NCI-H2081 (cell line): ENCODE results near the gene RANGAP1.
"Not testable (repeated sequence)": the region's sequence is repeated elsewhere in the genome, so short reads cannot be mapped to it uniquely, and the experiment has no call there.

ENCODE experiments used
- DNase-seq, 2 experiments: peaks; one replicate each; lab custom pipeline; 2025; lab: John Stamatoyannopoulos, UW

RANGAP1 gene

DNA sequence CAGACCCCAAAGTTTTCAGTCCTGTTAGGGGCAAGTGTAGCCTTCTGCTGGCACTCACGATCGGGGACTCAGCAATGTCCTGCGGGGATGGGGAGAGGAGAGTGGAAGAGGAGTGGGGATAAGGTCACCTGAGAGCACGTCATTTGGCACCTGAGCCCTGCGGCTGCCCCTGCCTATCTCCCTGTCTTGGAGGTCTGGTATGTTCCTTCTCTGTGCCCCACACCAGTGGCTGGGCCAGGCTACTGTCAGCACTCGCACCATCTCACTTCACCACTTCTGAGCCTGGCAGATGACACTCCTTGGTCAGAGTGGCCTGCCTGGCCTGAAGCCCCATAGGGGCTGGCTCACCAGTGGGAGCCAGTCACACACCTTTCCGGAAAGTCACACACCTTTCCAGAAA lies 25.1 kb downstream of the RANGAP1 start:
- no peak for DNase-seq

DNA sequence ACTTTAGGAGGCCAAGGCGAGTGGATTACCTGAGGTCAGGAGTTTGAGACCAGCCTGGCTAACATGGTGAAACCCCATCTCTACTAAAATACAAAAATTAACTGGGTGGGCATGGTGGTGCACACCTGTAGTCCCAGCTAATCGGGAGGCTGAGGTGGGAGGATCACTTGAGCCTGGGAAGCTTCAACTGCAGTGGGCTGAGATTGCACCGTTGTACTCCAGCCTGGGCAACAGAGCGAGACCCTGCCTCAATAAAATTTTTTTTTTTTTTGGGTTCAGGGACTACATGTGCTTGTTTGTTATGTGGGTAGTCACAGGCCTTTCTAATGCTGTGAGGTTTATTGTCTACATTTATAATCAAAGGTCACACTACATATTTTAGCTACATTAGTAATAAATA lies 26.2 kb downstream of the RANGAP1 start:
- not testable (repeated sequence) for DNase-seq

DNA sequence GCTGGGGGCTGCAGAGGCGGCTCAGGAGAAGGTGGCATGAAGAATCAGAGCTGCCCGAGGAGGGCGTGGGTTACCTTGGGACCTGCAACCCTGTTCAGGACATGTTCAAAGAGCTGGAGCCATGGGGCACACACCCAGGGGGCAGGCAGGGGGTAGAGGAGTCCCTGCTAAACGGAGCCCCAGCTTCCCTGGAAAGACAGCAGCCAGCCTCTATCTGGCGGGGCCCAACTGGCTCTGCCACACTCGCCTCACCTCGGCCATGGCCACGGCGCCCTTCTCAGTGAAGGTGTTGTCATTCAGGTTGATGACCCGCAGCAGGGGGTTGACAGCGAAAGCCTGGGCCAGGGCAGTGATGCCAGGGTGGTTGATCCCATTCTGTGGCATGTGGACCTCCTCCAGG lies 28.3 kb downstream of the RANGAP1 start:
- DNase-seq = no peak

DNA sequence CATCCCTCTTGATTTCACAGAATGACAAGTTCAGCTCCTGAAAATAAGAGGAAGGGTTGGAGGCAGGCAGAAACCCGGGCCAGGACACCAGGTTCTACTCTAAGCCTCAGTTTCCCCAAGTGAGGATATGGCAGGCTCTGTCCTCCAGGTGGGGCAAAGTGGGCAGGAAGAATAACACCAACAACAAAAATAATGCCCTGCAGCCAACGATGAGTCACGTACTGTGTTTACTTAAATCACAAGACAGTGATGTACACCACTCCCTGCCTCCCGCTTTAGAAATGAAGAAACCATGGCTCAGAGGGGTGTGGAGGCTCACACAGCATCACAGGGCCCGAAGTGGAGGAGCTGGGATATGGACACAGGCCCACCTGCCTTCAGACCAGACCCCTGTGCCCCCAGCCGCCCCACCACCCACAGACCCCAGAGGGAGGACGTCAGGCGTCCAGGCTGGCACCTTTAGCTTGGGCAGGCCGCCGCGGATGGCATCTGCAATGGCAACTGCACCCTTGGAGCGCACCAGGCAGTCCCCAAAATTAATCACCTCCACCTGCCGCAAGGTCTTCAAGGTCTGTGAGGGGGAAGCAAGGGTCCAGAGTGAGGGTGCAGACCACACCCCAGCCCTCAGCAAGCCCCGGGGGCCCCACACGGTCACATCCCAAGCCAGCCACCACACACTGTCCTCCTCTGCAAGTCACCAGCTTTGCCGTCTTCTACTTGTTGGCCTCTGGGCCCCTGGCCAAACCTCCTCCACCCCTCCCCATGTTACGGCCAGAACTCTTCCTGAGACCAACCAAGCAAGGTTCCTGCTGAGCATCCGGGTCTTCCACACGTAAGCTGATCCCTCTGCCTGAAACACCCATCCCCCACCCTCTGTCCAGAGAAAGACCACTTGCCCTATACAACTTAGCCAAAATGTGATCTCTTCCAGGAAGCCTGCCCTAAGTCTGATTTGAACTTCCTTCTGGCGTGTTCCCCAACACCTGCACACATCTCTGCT lies 29.4 kb downstream of the RANGAP1 start:
- no peak for DNase-seq

DNA sequence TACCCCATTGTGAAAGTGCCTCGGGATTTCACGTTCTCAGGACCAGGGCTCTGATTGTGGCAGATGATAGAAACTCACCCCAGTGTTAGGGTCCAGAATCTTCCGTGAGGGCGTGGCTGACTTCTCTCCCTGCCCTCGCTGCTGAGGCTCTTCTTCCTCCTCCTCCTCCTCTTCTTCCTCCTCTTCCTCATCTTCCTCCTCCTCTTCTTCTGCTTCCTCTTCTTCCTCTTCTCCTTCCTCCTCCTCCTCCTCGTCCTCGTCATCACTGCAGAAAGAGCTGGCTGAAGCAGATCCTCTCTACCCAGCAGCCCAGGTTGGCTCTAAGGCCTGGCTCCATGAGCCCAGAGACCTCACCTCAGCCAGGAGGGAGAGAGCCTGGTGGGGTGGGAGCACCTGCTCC lies 31.8 kb downstream of the RANGAP1 start:
- DNase-seq = no peak

DNA sequence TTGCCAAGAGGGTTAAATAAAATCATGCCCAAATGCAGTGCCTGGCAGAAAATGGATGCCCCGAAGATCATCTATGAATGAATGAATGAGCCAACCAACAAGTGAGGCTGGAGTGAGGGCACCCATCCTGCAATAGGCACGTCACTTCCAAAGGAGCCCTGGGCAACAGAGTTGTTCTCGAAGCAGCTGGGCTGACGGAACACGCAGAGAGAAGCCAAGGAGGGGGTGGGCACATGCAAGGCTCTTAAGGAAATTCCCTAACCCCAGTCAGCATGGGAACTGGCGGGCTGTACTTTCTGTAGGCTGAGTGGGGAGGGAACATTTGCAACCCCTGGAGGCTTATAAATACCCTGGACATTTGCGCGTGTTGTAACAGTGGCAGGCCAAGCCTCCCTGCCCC lies 33.6 kb downstream of the RANGAP1 start:
- DNase-seq = no peak

DNA sequence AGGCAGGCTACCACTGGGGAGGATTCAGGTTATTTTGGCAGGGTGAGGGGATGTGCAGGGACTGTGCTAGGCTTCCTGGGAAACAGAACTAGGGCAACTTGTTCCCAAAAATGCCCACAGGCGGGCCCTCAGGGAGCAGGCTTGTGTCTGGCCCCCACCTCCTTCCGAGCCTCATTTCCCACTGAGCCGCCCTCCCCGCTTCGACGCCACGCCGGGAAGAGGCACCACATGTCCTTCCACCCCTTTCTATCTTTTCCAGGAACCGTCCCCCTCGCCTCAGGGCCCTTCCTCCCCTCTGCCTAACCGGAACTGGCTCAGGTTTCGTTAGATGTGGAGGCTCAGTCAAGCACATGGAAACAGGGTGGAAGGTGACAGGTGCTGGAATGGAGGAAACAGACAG lies 35.9 kb downstream of the RANGAP1 start:
- no peak for DNase-seq

DNA sequence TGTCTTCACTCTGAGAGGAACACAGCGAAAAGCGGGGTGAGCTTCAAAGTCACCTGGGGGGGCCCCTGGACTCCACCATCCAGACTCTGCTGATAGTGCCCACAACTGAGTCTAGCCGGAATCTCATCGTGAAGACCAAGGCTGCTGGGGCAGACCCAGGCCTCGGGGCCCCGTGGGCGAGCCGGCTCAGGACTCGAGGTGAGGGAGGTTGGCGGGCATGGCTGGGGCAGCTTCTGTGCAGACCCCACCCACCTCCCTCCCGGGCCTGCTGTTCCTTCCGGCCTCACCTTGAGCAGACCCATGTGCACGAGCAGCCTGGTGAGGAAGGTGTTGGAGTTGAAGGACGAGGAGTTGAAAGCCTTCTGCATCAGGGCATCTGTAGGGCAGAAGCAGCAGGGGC lies 36.5 kb downstream of the RANGAP1 start:
- DNase-seq = no peak

DNA sequence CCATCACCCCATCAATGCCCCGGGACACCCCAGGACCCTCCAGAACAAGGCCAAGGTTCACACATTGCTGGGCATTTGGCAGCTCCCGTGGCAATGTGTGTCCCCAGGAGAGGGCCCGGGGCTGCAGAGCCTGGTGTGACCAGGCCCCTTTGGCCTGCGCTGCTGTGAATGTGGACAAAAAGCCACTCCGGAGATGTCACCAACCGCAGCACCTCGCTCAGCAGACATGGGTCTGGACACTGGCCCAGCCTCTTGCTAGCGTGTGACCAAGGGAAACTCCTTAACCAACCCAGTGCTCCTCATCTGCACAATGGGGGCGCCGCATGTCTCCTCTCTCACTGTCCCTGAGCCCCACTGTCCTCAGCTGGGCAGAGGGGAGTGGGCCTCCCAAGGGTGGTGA lies 37.2 kb downstream of the RANGAP1 start:
- no peak for DNase-seq

DNA sequence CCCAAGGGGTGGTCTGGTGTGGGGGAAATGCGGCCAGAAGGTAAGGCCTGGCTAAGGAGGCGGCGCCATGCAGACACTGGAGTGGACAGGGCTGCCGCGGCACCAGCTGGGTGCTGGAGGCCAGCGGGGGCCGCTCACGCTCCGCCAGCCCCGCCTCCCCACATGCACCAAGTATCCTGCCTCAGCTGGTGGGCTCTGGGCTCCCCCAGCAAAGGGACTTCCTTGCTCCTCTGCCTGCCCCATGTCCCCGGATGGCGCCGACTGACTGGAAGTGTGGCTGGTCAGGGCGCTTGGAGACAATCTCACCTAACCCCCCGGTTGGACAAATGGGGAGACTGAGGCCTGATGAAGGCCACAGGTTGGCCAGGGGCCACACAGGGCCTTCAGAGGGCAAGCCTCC lies 37.7 kb downstream of the RANGAP1 start:
- no peak for DNase-seq

DNA sequence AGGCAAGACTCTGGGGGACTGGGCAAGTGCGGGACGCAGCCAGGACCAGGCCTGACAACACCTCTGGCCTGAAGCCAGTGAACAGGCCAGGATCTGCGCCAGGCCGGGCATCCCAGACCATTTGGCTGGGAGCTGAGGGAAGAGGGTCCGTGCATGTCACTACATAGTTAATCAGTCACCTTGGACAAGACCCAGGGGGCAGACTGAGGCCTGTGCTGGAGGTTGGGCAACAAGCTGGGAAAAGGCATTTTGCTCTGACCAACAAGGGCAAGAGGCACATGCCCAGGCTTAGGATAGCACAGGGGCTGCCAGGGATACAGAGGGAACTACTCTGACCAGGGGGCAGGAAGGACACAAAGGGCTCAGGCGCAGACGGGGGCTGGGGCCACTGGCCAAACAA lies 38.3 kb downstream of the RANGAP1 start:
- no peak for DNase-seq

DNA sequence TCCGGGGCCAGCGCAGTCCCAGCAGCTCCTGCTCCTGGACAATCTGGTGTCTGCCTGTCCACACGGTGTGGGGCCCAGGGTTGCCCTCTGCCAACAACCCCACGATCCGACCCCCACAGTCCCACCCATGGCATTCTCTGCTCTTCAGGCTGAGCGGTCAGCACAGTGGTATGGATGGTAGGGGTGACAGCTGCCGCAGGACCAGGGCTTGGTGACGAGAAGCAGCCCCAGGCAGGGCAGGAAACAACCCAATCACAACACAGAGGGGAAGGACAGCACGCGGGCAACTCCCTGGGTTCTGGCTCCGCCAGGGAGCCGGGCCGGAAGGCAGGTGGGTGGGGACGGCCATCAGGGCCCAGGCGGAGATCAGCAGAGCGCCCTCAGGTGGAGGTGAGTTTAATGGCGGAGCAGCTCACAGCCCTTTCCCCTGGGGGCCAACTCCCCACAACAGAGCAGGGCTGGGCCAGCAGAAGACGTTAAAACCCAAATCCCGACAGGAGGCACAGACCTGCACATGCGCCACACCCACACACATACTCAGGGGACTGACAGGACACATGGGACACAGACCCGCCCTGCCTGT lies 40.0 kb downstream of the RANGAP1 start:
- DNase-seq = no peak

DNA sequence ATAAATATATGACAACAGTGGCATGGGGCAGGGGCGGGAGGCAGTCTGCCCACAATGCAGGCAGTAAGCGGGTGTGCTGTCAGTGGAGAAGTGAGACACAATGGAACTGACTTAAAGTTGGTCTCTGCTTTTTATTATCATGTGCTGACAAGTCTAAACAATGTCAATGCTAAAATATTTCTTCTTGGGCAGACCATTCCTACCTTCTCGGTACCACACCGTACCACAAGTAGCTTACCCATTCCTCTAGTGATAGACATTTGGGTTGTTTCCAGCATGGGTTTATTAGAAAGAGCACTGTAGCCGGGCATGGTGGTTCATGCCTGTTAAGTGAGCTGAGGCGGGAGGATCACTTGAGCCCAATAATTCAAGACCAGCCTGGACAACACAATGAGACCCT lies 42.6 kb downstream of the RANGAP1 start:
- DNase-seq = no peak

DNA sequence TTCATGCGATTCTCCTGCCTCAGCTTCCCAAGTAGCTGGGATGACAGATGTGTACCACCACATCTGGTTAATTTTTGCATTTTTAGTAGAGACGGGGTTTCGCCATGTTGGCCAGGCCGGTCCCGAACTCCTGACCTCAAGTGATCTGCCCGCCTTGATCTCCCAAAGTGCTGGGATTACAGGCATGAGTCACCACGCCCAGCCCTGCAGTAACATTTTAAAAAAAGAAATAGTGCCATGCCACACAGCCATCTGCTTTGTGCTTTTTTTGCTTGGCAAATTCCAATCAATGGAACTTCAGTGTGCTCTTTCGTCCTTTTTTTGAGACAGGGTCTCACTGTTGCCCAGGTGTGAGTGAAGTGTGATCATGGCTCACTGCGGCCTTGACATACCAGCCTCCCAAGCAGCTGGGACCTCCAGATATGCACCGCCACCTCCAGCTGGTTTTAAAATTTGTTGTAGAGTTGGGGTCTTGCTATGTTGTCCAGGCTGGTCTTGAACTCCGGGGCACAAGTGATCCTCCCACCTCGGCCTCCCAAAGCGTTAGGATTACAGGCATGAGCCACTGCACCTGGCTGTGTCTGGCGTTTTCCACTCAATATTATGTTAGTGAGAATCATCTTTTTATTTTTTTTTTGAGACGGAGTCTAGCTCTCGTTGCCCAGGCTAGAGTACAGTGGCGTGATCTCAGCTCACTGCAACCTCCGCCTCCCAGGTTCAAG lies 43.4 kb downstream of the RANGAP1 start:
- no peak for DNase-seq

DNA sequence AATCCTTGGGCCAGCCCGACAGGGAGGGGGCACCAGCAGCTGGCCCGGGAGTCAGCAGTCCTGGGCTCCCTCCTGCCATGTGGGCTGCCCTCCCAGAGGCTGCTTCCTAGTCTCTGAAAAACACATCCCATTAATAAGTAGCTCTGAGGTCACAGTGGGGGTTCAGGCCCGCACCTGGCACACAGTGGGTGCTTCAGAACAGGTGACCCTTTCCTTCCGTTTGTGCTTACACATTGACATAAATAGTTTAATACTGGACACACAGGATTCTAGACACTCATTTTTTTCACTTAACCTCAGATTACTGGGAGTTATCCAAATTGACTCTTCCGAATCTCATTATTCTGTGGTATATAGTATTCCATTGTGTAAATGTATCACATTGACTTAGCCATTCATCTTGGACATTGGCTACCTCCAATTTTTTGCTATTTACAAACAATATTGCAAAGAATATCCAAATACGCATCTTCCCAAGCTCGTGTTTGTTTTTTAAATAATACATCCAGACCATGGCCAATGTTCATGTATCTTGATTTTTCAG lies 44.8 kb downstream of the RANGAP1 start:
- no peak for DNase-seq

DNA sequence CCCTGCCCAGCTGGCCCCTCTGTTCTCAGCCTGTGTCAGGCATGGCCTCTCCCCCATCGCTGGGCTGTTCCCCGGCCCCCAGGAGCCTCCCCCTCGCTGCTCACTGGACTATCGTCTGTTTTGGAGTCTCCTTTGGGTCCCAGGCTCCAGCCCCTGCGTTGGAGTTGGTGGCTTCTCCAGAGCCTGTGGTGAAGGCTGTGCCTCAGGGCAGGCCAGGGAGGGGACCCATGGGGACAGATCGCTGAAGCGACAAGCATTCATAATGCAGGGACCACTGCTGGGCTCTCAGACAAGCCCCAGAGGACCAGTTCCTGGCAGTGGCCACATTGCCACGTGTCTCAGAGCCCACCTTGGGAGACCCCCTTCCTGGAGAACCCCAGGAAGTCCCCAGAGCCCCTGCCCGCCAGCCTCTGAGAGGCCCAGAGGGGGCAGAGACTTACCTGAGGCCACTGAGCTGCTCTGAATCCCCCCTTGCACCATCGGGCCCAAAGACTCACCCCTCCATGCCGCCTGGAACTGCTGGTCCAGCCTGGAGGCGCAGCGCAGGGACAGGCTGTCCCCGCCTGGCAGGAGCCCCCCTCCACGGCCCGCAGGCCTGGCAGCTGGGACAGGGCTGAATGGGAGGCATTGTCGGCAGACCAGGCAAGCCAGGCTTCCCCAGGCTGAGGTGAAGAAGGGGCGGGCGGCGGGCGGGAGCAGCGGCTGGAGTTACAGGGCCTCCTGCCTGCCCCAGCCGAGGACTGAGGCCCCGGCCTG lies 45.4 kb downstream of the RANGAP1 start, which contains the start of gene CHADL:
CHADL (minus strand) TSS at position 555 of the 756 bp plus-strand sequence; CDS start at position 505, 50 bp downstream.
- no peak for DNase-seq

DNA sequence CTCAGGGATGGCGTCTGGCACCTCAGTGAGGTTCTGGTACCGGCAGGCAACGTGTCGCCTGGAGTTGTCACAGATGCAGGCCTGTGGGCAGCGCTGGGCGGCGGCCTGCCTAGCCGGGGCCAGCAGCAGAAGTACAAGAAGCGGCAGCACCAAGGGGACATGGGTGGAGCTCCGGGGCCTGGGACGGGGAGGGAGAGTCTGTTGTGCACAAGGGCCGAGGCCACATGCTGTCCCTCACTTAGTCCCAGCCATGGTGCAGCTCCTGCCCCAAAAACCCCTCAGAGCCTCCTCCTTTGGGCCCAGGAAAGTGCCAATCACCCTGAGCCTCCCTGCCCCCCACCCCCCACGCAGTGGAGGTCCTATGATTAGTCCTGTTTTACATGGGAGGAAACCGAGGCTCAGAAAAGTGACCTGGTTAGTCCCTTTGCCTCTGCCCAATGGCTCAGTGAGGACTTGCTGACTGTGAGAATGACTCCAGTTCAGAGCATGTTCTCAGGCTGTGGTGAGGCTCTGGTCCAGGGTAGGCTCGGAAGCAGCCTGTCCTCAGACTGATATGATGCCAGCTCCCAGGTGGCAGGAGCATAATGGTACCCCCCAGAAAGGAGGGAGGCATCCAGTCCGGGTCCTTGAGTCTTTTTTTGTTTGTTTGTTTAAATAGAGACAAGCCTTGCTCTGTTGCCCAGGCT lies 46.4 kb downstream of the RANGAP1 start:
- DNase-seq = no peak

DNA sequence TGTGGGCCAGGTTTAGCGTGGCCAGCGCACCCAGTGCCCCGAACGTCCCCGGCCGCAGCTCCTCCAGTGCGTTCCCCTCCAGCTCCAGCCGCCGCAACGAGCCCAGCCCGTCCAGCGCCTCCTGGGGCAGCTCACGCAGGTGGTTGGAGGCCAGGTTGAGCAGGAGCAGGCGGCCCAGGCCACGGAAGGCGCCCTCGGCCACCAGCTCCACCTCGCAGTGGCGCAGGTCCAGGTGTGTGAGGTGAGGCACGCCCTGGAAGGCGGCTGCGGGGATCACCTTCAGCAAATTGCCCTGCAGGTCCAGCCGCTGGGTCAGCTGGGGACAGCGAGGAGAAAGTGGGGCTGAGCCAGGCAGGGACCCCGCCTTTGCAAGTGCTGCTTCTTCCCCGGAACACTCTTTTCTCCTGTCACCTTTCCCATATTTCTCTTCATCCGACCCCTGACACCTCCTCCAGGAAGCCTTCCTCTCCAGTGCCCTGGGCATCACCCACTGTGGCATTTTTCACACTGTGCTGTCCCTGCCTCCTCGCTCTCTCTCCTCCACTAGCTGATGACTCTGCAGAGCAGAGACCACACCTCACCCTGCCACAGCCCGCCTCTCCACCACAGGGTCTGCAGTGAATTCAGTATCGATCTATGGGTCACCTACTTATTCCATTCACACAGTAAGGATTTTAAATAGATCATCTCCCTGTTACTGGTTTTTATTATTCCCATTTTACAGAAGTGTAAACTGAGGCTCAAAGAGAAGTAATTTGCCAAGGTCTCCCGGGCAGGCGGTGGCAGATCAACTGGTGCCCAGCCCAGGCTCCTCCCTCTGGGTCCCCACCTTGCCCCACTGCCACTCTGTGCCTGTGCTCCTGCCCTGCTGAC lies 47.2 kb downstream of the RANGAP1 start:
- DNase-seq = no peak

DNA sequence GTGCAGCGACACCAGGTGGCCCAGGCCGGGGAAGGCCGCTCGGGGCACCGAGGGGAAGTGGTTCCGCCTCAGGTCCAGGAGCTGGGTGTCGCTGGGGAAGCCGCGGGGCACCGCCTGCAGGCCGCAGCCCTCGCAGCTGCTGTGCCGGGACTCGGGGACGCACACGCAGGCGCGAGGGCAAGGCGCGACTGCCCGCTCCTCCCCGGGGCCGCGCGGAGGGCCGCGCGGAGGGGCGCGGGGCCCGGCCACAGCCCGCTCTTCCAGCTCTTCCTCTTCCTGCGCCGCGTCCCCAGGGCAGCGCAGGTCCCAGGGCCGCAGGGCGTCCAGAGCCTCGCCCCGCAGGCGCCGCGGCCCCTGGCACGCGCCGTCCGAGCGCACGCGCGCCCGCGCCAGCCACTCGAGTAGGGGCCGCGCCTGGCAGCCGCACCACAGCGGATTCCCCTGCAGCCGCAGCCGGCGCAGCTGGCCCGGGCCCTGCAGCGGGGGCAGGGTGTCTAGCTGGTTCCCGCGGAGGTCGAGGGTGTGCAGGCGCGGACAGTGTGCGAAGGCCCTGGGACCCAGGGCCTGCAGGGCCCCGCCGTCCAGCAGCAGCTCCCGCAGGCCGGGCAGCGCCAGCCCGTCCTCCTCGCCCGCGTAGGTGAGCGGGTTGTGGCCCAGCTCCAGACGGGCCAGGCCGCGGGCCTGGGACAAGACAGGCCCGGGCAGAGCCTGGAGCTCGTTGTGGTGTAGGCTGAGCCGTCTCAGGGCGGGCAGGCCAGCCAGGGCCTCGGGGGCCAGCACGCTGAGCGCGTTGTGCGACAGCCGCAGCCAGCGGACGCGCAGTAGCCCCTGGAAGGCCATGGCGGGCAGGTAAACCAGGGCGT lies 48.0 kb downstream of the RANGAP1 start:
- DNase-seq = peak; percentile 41 to 69
